GM19023 (cell line): ENCODE measurements around the gene SLC25A41.
"Not testable (repeated sequence)": the region's sequence is repeated elsewhere in the genome, so short reads cannot be mapped to it uniquely, and the experiment has no call there.

Experiments used
- ATAC-seq: cut with Tn5 transposase; IDR thresholded peaks from one replicate; pipeline ENCODE4 v1.9.1; 2021; ENCODE audit warnings: mild to moderate bottlenecking, moderate library complexity; ENCODE audit not compliant: unreplicated experiment

Gene SLC25A41

GRCh38 chr19:6412447-6413091 is 21.0 kb downstream of the SLC25A41 start:
- no peak for ATAC-seq

DNA sequence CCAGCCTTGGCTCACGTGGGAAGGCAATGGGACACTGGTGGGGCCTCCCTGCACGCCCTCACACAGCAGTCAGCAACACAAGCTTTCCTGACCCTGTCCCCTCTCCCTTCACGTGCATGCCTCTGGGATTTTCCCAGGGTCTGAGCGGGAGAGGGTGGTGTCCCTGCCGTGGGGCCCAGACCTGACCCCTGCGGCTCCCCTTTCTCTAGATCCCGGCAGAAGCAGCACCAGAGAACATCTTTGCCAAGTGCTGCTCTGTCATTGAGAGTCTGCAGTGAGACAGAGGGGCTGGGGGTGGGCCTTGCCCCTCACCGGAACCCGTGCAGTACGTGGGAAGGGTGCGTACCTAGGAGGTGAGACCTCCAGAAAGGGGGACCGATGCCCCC is 21.5 kb downstream of the SLC25A41 start:
- ATAC-seq, result no peak

DNA sequence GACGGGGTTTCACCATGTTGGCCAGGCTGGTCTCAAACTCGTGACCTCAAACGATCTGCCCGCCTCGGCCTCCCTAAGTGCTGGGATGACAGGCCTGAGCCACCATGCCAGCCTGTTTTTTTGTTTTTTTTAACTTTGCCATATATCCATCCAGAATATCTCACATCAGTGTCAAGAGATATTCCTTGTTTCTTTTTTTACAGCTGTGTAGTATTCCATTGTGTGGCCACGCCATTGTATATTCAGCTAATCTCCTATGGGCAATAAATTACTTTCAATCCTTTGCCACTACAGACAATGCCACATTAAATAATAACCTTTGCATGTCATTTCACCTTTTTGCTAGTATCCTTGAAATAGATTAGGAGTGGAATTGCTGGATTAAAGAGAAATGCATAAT is 24.2 kb downstream of the SLC25A41 start:
- no peak for ATAC-seq

- ATAC-seq, result no peak
These were observed 27.2 kb downstream of the SLC25A41 start for GRCh38 chr19:6406401-6406800.

GRCh38 chr19:6402837-6403608 is 30.5 kb downstream of the SLC25A41 start:
- ATAC-seq, result no peak

DNA sequence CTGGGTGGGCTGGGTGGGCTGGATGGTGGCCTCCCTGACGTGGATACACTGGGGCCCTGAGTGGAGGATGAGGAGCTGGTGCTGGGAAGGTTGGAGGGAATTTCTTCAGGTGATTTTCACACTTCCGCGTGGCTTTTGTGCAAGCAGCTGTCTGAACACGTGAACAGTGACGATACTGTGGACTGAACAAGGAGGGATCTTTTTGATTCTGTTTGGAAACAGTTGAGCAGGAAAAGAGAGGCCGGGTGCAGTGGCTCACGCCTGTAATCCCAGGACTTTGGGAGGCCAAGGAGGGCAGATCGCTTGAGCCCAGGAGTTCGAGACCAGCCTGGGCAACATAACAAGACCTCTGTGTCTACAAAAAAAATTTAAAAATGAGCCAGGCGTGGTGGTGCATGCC is 31.5 kb downstream of the SLC25A41 start:
- ATAC-seq, result no peak

GRCh38 chr19:6400062-6400944 is 33.3 kb downstream of the SLC25A41 start:
- not testable (repeated sequence) for ATAC-seq

DNA sequence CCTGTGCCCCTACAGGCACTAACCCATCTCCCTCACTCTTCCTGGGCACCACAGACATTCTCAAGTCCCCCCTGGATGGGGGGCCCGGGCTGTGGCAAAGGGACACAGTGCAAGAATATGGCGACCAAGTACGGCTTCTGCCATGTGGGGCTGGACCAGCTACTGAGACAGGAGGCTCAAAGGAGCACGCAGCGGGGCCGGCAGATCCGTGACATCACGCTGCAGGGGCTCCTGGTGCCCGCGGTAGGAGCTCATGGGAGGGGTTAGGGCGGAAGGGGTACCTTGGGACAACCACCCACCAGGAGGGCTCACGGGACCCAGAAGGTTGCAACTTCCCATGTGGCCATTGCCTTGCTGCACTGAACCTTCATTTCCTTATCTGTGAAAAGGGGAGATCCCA is 37.3 kb downstream of the SLC25A41 start:
- ATAC-seq, result no peak

DNA sequence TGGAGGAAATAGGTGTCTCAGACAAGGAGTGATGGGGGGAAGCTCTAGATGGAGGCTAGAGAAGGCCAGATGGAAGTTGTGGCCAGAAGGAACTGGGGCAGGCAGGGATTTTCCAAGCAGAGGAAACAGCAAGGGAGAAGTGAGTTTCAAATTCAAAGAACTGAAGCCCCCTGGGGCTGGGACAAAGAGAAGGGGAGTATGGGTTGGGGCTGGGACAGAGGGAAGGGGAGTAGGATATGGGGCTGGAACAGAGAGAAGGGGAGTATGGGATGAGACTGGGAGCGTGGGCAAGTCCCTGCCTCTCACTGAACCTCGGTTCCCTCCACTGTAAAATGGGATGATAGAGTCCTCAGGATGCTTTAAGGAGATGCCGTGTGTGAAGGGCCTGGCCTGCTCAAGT is 38.7 kb downstream of the SLC25A41 start:
- no peak for ATAC-seq

DNA sequence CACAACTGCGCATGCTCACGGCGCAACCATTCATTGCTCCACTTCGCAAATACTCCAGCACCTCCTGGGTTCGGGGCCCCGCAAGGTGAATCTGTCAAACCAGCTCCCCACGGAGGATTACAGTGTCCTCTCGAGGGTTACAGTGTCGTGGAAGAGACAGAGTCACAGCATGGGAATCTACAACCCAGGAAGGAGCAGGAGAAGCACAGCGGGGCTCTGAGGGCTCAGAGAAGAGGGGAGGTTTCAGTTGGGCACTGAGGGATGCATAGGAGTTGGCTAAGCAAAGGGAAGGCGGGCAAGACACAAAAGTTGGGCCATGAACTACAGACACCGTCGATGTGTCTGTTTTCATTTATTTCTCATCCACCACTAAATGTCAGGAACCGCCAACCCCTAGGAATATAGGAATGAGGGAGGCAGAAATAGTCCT is 39.6 kb downstream of the SLC25A41 start:
- no peak for ATAC-seq

- ATAC-seq, result peak; percentile 81
These were observed 40.2 kb downstream of the SLC25A41 start, which contains the start of gene GTF2F1 for GRCh38 chr19:6393074-6393982. Gene GTF2F1 (minus strand): TSS chr19:6393164. CDS start chr19:6392995, 169 bp downstream.

DNA sequence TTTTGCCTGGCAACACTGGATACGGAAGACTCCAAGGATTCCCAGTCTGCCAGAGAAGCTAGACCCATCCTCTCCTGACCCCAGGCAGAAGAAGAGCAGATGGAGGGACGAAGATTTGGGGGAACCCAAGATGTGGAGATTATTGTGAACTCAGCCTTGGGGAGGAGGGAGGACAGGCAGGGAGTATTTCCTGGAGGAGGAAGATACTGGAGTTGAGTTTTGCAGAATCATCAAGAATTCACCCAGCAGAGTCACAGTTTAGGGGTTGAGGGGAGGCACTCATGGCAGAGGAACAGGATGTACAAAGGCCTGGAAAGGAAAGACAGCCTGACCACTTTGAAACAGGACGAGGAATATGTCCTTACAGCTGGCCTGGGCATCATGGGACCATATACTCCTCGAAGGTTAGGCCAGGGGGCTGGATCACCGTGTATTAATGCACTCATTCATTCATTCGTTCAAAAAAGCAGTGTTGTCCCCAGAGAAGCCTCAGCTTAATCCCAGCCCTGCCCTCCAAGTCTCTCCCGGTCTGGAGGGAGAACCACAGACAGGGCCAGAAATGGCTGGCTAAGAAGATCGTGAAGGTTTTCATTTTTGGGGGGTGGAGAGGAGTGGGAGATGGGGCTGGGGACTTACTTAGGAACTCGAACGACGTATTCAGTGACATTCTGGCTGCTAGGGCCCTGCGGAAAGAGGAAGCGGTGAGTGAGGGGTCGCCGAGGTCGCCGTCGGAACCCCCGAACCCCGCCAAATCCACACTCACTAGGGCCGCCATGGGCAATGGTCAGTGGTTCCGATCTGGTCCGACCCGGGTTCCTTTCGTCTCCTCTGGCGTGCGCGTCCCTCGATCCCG is 41.1 kb downstream of the SLC25A41 start:
- ATAC-seq, result no peak

DNA sequence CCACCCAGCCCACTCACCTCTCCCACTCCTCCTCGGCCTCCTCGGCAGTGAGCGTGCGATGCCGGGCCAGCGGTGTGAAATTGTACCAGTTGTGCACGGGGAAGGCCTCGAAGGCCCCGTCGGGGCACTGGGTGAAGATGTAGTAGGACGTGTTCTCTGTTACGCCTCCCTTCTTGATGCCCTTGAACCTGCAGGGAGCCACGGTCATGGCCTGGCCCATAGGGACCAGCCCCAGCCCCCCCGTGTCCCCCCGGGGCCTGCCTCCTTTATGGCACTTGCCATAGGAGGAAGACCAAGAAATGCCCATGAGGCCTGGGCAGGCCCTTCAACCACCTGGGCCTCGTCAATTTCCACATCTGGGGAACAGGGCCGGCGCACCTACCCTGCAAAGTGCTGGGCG is 46.2 kb downstream of the SLC25A41 start:
- ATAC-seq, result no peak

DNA sequence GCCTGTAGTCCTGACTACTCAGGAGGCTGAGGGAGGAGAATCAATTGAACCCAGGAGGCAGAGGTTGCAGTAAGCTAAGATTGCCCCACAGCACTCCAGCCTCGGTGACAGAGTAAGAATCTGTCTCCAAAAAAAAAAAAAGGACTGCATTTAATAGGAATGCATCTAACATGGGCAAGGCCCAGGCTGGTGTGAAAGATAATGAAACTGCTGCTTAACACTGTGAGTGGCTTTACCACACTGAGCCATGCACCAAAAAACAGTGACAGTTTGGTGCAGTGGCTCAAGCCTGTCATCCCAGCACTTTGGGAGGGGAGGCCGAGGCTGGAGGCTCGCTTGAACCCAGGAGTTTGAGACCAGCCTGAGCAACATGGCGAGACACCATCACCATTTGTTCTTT is 49.2 kb downstream of the SLC25A41 start:
- ATAC-seq, result no peak

DNA sequence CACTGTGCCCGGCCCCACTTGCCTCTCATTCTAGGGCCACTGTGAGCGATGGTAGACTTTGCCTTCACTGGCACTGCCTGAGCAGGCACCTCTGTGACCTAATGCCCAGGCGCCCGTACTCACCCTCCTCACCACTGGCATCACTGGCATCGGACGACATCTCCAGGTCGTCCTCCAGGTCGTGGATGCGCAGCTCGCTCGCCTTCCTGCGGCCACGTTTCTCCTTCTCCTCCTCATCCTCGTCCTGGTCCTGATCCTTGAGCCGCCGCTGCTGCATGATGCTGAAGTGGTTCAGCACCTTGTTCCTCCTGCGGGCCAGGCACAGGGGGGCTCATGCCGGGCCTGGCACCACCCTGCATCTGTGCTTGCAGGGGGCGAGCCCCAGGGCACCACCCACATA is 50.4 kb downstream of the SLC25A41 start:
- no peak for ATAC-seq

GRCh38 chr19:6381030-6381750 is 52.4 kb downstream of the SLC25A41 start:
- no peak for ATAC-seq

DNA sequence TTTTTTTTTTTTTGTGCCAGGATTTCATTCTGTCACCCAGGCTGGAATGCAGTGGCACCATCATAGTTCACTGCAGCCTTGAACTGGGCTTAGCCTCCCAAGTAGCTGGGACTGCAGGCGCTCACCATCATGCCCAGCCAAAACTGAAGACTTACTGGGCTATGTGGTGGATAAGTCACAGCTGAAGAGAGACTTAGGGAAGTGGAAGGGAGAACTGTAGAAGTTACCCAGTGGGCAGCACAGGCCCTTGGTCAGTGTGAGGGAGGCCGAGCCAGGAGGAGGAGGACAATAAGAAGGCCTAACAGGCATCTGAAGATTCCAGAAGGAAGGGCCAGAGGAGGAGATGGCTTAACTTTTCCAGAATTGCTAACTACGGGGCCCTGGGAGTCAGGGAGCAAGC is 53.8 kb downstream of the SLC25A41 start:
- no peak for ATAC-seq

DNA sequence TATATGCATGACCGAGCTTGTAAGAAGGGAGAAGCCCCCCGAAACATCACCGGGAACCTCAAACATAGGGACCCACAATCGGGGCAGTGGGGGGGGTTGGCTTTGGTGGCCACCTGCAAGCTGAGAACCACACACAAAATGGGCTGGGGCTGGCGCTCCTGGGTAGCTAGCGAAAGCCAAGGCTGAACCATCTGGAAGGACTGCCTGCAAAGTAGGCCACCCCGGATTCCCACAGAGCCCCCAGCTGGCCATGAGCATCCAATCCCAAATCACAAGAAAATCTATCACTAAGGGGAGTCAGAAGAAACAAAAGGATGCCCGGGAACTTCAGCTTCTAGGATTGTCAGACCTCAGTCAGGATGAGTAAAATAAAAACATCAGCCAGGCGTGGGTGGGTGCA is 55.1 kb downstream of the SLC25A41 start:
- ATAC-seq, result no peak

DNA sequence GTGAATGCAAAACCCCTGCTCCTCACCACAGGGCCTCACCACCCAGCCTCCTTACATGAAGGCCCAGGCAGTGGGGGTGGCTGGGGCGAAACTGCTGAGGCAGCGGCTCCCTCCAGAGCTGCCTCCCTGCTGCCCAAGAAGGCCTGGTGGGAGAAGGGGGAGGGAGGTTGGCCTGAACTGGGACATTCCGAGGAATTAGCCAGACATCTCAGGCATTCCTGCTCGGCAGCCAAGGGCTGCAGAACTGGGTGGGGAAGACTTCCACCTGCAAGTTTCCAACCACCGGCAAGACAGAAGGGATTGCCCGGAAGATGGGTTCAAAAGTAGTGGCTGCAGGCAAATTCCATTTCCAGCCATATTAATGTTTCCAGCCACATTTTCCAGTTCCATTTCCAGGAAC is 55.5 kb downstream of the SLC25A41 start:
- no peak for ATAC-seq
